H1 (cell line): ENCODE measurements around the gene DDX47.

Source experiments
- BRCA1 ChIP-seq: IDR thresholded peaks from 2 replicates; pipeline ENCODE4 v1.6.1; 2012; ENCODE audit warnings: low read depth, low read length, improper control_type of control experiment
- CTCF ChIP-seq, 3 experiments: IDR thresholded peaks; 1 replicate in 2 of 3; 2 replicates in 1 of 3; pipeline versions ENCODE4 v1.5.1 to v1.6.1; 2011; ENCODE audit warnings: low read length in 3 of 3, mild to moderate bottlenecking in 3 of 3, inconsistent platforms in 2 of 3, low read depth in 1 of 3, moderate library complexity in 1 of 3; ENCODE audit not compliant: insufficient read depth in 1 of 3; ENCODE audit errors: control extremely low read depth in 1 of 3
- EGR1 ChIP-seq: IDR thresholded peaks from 2 replicates; pipeline ENCODE4 v1.6.1; 2011; ENCODE audit warnings: low read depth, low read length, borderline replicate concordance
- EZH2 ChIP-seq: fragments of 200-600 bp; sonication (generic); IDR thresholded peaks from 2 replicates; pipeline ENCODE4 v1.7.1; 2012; ENCODE audit warnings: low read depth, mild to moderate bottlenecking, moderate library complexity, low read length, inconsistent platforms; ENCODE audit not compliant: severe bottlenecking
- POLR2A ChIP-seq, 2 experiments: IDR thresholded peaks; 1 replicate in 1 of 2; 2 replicates in 1 of 2; pipeline ENCODE4 v1.6.1; 2011; ENCODE audit warnings: low read depth in 2 of 2, low read length in 2 of 2, mild to moderate bottlenecking in 2 of 2; ENCODE audit errors: control extremely low read depth in 1 of 2

- TF ChIP-seq CTCF (IDR thresholded peaks at IDR 0.05; ENCODE audit: control extremely low read depth in 1 of 3, insufficient read depth in 1 of 3, low read depth in 1 of 3, low read length in 3 of 3) (no peak), EZH2 (no peak), POLR2A (IDR thresholded peaks at IDR 0.05; ENCODE audit: control extremely low read depth in 1 of 2, low read depth in 2 of 2, low read length in 2 of 2) (no peak), EGR1 (no peak), BRCA1 (no peak)
Measured at GRCh38 chr12:12874029-12874428, 60.9 kb downstream of the DDX47 start.
